Right forelimb (tissue), 1 donor: ENCODE measurements around the gene PTPRH.
"Not testable (repeated sequence)": the region's sequence is repeated elsewhere in the genome, so short reads cannot be mapped to it uniquely, and the experiment has no call there.

Experiments used
- DNase-seq: peaks from one replicate; pipeline ENCODE4 v3.0.0-alpha.2; 2018

The PTPRH gene

GRCh38 chr19:55244004-55244680 is 34.8 kb upstream of the PTPRH start:
- DNase-seq, result no peak

- no peak for DNase-seq
Observed at GRCh38 chr19:55242517-55242916, 33.2 kb upstream of the PTPRH start.

GRCh38 chr19:55241935-55242464 is 32.7 kb upstream of the PTPRH start:
- no peak for DNase-seq

- DNase-seq, result no peak
Observed at GRCh38 chr19:55241143-55241934, 32.0 kb upstream of the PTPRH start.

DNA sequence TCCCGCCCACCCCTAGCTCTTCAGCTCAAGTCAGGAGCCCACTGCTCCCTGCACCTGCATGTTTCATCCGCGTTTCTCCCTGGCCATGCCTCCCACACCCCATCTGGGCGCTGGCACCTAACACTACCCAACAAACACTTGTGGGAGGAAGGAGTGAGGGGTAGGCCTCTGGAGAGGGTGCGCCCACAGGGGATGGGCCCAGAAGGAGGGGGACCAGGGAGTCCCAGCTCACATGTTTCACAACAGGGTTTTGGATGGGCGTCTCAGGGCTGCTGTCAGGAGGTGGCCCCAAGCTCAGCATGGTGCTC is 31.4 kb upstream of the PTPRH start:
- DNase-seq, result no peak

DNA sequence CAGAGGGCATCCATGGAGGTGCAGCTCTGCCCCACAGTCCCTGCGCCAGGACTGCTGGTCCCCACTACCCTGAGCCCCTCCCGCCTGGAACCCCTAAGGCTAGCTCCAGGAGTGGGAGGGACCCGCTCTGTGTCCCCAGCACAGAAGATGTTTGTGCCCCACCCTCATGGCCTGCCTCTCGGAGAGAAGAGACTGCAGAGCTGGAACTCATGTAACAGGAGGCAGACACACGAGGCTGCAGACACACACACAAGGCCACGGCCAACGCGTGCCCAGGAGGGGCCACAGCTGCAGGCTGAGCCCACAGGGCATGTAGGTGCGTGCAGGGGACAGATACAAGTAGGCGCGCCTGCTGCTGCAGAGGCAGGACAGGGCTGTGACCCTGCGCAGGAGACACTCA is 29.7 kb upstream of the PTPRH start:
- no peak for DNase-seq

GRCh38 chr19:55238030-55238429 is 28.7 kb upstream of the PTPRH start:
- DNase-seq, result no peak

DNA sequence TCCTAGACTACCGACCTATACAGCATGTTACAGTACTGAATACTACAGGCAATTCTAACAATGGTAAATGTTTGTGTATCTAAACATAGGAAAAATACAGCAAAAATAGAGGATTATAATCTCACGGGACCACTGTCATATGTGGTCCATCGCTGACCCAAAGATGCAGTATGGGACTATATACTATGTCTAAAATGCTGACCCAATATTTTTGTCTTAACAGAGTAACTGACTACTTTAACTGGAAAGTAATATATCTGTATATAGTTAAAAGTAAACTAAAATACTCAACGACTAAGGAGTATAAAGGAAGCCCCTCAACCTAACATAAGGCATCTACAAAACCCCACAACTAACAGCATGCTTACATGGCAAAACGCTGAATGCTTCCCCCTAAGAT is 23.7 kb upstream of the PTPRH start:
- no peak for DNase-seq

DNA sequence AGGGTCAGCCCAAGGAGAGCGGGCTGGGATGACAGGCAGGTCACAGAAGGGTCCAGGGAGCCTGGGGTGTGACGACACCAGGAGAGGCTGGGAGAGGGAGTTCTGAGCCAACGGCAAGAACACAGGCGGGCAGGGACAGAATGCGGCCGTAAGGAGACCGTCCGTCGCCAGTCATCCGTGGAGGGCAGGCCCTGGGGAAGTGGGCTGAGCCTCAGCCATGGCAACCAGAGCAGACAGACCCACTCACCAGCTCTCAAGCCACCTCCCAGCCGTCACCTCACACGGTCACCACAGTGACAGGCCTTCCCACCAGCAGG is 22.9 kb upstream of the PTPRH start:
- no peak for DNase-seq

GRCh38 chr19:55231391-55232285 is 22.3 kb upstream of the PTPRH start:
- DNase-seq, result no peak

DNA sequence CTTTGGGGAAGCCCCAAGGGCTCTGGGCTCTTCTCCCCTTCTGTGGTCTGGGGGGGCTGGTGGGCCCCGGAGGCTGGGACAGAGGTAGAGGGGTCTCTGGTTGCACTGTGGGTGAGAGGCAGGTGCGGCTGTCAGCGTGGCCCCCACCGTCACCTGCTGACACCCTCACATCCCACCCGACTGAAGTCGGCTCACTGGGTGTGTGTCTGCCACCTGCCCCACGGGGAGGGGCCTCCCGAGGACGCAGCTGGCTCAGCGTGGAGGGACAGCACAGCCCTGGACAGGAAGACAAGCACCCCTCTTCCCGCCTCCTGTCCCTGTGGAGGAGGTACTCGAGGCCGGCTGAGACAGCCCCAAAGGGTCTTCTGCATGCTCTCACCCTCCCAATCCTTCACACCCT is 21.5 kb upstream of the PTPRH start:
- no peak for DNase-seq

DNA sequence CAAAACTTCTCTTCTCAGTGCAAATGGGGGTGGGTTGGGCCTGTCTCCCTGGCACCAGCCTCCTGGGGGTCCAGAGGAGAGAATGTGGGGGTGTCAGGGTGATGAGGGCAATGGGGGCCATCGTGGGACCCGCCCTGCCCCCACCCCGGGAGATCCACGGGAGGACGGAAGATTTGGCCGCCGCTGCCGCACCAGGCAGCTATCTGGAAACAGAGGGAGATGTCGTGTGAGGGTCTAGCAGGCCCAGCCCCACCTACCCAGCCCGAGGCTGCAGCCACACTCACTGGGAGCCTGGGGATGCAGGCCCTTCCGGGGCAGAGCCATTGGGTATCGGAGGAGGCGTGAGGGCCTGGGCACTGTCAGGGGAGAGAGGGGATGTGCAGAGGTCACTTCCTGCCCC is 21.0 kb upstream of the PTPRH start:
- no peak for DNase-seq

DNA sequence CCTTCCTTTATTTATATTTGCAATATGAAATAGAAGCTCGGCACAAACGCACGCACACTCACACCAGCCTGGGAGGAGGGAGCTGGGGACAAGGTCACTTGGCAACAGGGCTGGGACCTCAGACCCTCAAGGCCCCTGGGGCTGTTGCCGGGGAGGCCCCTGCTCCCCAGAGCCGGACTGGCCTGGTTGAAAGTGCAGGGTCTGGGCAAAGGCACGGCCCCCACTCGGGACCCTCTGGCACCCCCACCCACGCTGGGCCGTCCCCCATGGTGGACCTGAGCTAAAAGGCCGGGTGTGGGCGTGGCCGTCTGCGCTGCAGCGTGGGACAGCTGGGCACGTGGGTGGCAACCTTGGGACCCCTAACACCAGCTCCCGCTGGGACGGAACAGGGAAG is 20.5 kb upstream of the PTPRH start:
- DNase-seq, result no peak

DNA sequence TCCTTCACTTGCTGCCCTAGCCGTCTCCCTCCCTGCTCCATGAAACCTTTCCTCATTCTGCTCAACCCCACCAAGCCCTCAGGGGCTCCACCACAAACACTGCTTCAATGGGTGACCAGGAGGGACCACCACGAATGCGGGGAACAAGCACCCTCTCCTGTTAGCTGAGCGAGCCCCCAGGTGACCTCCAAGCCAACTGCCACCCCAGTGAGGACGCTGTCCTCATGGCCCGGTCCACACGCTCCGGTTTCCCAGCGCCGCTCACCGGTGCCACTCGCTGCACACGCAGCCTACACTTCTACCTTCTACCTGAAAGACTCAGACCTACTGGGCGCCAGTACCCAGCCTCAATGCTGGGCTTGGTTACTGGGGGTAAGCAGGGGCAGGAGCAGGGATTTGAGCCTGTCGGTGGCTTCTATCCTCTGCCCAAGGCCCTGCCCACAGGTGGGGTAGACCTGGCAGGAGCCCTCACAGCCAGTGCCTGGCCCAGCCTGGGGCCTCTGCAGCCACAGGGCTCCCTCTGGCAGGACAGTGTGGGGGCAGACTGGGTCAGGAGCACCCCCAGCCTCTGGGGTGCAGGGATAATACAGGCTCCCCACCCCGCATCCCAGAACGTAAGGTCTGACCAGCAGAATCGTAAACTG is 20.0 kb upstream of the PTPRH start:
- DNase-seq, result no peak

GRCh38 chr19:55228403-55229031 is 19.2 kb upstream of the PTPRH start, which contains the start of gene TMEM86B:
TMEM86B (minus strand) TSS chr19:55228763; CDS start chr19:55228741, 22 bp downstream.
- no peak for DNase-seq

DNA sequence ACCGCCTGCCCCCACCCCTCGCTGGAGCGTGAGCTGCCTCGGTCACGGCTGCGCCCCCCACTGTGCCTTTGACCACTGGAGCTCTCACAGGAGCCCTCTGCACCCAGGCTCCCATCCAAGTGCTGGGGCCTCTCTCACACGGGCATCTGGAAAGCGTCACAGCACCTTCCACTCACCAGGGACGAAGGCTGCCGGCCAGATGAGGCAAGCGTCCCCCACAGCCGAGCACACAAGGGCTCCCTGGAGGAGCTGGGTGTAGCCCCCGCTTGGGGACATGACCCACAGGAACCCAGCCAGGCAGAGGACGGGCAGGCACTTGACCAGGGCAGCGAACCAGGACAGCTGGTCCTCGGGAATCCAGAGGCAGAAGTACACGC is 18.7 kb upstream of the PTPRH start:
- no peak for DNase-seq

DNA sequence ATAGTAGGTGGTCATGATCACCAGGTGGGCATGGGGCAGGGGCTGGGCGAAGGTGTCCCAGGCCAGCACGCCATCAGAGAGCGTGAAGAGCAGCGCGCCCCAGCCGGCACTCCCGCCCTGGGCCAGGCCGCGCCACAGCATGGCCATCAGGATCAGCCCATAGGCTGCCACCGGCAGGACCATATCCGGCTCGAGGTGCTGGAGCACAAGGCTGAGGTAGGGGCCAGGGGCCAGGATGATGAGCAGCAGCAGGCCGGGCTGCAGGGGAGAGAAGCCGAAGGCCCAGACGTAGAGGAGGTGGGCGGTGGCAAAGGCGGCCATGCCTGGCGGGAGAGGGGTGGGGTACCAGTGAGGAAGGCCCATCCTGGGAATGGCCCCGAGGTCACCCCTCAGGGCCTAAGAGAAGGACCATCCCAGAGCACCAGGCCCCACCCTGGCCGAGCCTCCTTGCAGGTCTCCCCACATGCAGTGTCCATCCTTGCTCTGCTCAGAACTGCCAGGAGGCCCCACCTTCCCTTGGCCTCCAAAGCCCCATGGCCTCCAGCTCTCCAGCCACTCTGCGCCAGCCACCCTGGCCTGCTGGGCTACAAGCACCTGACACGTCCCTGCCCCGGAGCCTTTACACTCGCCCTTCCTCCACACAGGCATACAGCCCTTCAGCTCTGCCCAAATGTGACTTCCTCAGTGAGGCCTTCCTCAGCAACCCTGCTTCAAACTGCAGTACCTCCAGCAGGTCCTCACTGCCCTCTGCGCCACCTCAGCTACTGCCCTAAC is 18.1 kb upstream of the PTPRH start:
- DNase-seq, result no peak

GRCh38 chr19:55226788-55227187 is 17.5 kb upstream of the PTPRH start:
- DNase-seq, result no peak

DNA sequence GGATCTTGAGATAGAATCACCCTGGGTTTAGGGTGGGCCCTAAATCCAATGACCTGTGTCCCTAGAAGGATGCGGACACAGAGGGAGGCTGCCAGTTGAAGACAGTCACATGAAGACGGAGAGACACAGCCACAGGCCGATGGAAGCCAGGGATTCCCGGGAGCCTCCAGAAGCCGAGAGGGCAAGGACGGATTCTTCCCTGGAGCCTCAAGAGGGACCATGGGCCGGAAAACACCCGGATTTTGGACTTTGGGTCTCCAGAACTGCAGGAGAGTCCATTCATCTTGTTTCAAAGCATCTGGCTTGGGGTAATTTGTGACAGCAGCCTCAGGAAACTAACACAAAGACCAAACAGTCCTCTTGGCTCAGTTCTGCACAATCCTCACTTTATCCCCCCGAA is 17.0 kb upstream of the PTPRH start:
- DNase-seq, result no peak

- DNase-seq, result no peak
Observed at GRCh38 chr19:55225415-55225958, 16.2 kb upstream of the PTPRH start.

- not testable (repeated sequence) for DNase-seq
Observed at GRCh38 chr19:55224679-55225414, 15.5 kb upstream of the PTPRH start.
